DMS53 treated with DMSO at 0.1 percent for 48 hours (cell line): ENCODE data around the gene PIP5K1C.
"Not testable (repeated sequence)": the region's sequence is repeated elsewhere in the genome, so short reads cannot be mapped to it uniquely, and the experiment has no call there.

Experiments used
- DNase-seq: peaks from one replicate; lab custom pipeline; 2025; ENCODE audit not compliant: unreplicated experiment; lab: John Stamatoyannopoulos, UW

PIP5K1C gene

GRCh38 chr19:3632739-3633558, 67.3 kb downstream of the PIP5K1C start:
- DNase-seq = no peak

GRCh38 chr19:3632098-3632497, 68.2 kb downstream of the PIP5K1C start:
- DNase-seq = no peak

GRCh38 chr19:3631053-3631861, 69.0 kb downstream of the PIP5K1C start:
- DNase-seq = no peak

- DNase-seq = not testable (repeated sequence)
These were observed 71.5 kb downstream of the PIP5K1C start for GRCh38 chr19:3628766-3629165.

- DNase-seq = no peak
These were observed 72.9 kb downstream of the PIP5K1C start for GRCh38 chr19:3627351-3627723.

- peak; percentile 89 for DNase-seq
These were observed 73.6 kb downstream of the PIP5K1C start, which contains the start of gene CACTIN for GRCh38 chr19:3626473-3627350. Gene CACTIN, minus strand, starts transcription at chr19:3626790. Its CDS starts 28 bp downstream, at chr19:3626762.

GRCh38 chr19:3625996-3626472, 74.2 kb downstream of the PIP5K1C start:
- DNase-seq = no peak

GRCh38 chr19:3623716-3624115, 76.6 kb downstream of the PIP5K1C start:
- no peak for DNase-seq

- no peak for DNase-seq
These were observed 78.0 kb downstream of the PIP5K1C start for GRCh38 chr19:3622224-3622623.

GRCh38 chr19:3621689-3622088, 78.6 kb downstream of the PIP5K1C start:
- no peak for DNase-seq

GRCh38 chr19:3620817-3621547, 79.3 kb downstream of the PIP5K1C start:
- no peak for DNase-seq

GRCh38 chr19:3620145-3620816, 80.0 kb downstream of the PIP5K1C start:
- DNase-seq = no peak

GRCh38 chr19:3619631-3620012, 80.6 kb downstream of the PIP5K1C start:
- DNase-seq = no peak

GRCh38 chr19:3618811-3619630, 81.2 kb downstream of the PIP5K1C start:
- DNase-seq = no peak

- no peak for DNase-seq
These were observed 82.0 kb downstream of the PIP5K1C start for GRCh38 chr19:3618144-3618810.

- no peak for DNase-seq
These were observed 82.8 kb downstream of the PIP5K1C start for GRCh38 chr19:3617463-3617862.

GRCh38 chr19:3615524-3616135, 84.6 kb downstream of the PIP5K1C start:
- no peak for DNase-seq
